Measurements from ENCODE around the gene CLEC19A. TPM values are rescaled to one million over a fixed set of nuclear protein-coding genes. Genes with fewer than 3 reads are reported as not detected.

CLEC19A gene
- total and polyA plus RNA-seq, 4 donors, result not detected

DNA sequence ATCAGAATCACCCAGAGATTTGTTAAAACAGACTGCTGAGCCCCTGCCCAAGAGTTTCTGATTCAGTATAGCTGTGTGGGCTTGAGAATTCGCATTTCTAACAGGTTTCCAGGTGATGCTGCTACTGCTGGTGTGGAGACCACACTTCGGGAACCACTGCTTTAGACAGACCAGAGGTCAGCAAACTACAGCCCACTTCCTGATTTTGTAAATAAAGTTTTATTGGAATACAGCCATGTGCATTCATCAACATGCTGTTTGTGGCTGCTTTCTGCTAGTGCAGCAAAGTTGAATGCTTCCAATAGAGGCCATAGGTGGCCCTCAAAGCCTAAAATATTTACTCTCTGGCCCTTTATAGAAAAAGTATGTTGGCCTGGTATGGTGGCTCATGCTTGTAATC, 32.6 kb upstream of the CLEC19A start:
- no peak overlapping the region for H3K9ac ChIP-seq (ENCODE audit: low read depth in 1 of 2, low read length in 2 of 2)
- no peak for DNase-seq (ENCODE audit: low spot score)
- H3K27me3 ChIP-seq (ENCODE audit: control insufficient read depth in 4 of 4, insufficient read depth in 4 of 4, low read length in 3 of 4), result no peaks in the 10 kb centered on the region
- no peak overlapping the region for H3K4me3 ChIP-seq (ENCODE audit: low read depth in 1 of 3, low read length in 3 of 3)
- peaks cover 0 to 3% (median under 1%) of the 10 kb centered on the region in 4 donors for H3K36me3 ChIP-seq (ENCODE audit: control insufficient read depth in 4 of 4, insufficient read depth in 3 of 4, low read depth in 1 of 4, low read length in 3 of 4)
- 87% methylated on average over 2 of the region's 2 CpGs for WGBS
- TF ChIP-seq, protein P1, sequence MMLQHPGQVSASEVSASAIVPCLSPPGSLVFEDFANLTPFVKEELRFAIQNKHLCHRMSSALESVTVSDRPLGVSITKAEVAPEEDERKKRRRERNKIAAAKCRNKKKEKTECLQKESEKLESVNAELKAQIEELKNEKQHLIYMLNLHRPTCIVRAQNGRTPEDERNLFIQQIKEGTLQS (IDR thresholded peaks at IDR 0.05), result no peak
- no peak for TF ChIP-seq GABPA (IDR thresholded peaks at IDR 0.05 in 1 of 2, conservative IDR thresholded peaks at IDR 0.05 in 1 of 2)
- H3K27ac ChIP-seq (ENCODE audit: low read depth in 1 of 2, low read length in 2 of 2), result no peak overlapping the region
- no peaks in the 10 kb centered on the region for H3K9me3 ChIP-seq (ENCODE audit: control insufficient read depth in 4 of 4, low read length in 3 of 4)
- no peaks in the 10 kb centered on the region for H3K4me1 ChIP-seq (ENCODE audit: control insufficient read depth in 4 of 4, insufficient read depth in 4 of 4, low read length in 3 of 4)

DNA sequence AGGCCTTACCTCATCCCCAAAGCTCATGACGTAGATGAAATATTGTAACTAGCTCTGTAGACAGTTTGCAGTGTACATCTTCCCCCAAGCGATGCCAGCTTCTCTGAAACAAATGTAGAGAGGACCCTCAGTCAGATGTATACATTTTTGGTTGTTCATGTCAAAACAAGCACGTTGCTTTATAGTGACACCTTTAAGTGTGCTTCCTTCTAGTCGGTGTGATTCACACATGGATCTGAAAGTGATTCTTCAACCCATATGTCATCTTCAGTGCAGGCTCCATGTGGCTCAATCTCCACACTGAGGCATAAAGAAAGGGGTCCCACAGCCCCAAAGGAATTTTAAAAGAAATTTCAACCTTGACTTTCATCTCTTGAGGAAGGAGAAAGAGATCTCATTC, 30.9 kb upstream of the CLEC19A start:
- TF ChIP-seq RAD21 (IDR thresholded peaks at IDR 0.05), result no peak
- TF ChIP-seq FOXA2 (IDR thresholded peaks at IDR 0.05), result no peak
- TF ChIP-seq FOXA1 (IDR thresholded peaks at IDR 0.05), result no peak
- TF ChIP-seq HNF4A (conservative IDR thresholded peaks at IDR 0.05), result no peak
- TF ChIP-seq JUND (IDR thresholded peaks at IDR 0.05), result no peak
- DNase-seq (ENCODE audit: low spot score), result no peak
- no peaks in the 10 kb centered on the region for H3K27me3 ChIP-seq (ENCODE audit: control insufficient read depth in 4 of 4, insufficient read depth in 4 of 4, low read length in 3 of 4)
- H3K9me3 ChIP-seq (ENCODE audit: control insufficient read depth in 4 of 4, low read length in 3 of 4), result no peaks in the 10 kb centered on the region
- no peak overlapping the region for H3K4me3 ChIP-seq (ENCODE audit: low read depth in 1 of 3, low read length in 3 of 3)
- 86% methylated on average over 4 of the region's 4 CpGs for WGBS
- H3K4me1 ChIP-seq (ENCODE audit: control insufficient read depth in 4 of 4, insufficient read depth in 4 of 4, low read length in 3 of 4), result no peaks in the 10 kb centered on the region
- no peak overlapping the region for H3K27ac ChIP-seq (ENCODE audit: low read depth in 1 of 2, low read length in 2 of 2)
- H3K9ac ChIP-seq (ENCODE audit: low read depth in 1 of 2, low read length in 2 of 2), result no peak overlapping the region
- no peaks in the 10 kb centered on the region for H3K36me3 ChIP-seq (ENCODE audit: control insufficient read depth in 4 of 4, insufficient read depth in 3 of 4, low read depth in 1 of 4, low read length in 3 of 4)

DNA sequence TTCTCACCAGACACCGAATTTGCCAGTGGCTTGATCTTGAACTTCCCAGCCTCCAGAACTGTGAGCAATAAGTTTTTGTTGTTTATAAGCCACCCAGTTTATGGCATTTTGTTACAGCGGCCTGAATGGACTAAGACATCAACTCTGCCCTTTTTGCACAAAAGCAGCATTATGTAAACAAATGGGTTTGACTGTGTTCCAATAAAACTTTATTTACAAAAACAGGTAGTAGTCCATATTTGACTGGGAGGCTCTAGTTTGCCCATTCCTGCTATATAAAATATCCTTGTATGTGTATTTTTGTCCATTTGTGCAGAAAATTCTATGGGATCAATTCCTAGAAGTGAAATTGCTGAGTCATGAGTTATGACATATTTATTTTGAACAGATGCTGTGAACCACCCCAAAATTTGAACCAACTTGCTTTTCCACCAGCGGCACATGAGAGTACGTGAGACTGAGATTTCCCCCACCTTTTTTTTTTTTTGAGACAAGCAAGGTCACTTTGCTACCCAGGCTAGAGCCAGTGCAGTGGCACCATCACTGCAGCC, 21.3 kb upstream of the CLEC19A start:
- whole genome bisulfite sequencing, result 95% methylated on average over 4 of the region's 4 CpGs
- Histone ChIP-seq H3K27me3 (ENCODE audit: control insufficient read depth in 4 of 4, insufficient read depth in 4 of 4, low read length in 3 of 4) (no peaks in the 10 kb centered on the region), H3K36me3 (ENCODE audit: control insufficient read depth in 4 of 4, insufficient read depth in 3 of 4, low read depth in 1 of 4, low read length in 3 of 4) (peaks cover 0 to 16% (median 8%) of the 10 kb centered on the region in 4 donors), H3K27ac (ENCODE audit: low read depth in 1 of 2, low read length in 2 of 2) (no peak overlapping the region), H3K4me3 (ENCODE audit: low read depth in 1 of 3, low read length in 3 of 3) (no peak overlapping the region), H3K4me1 (ENCODE audit: control insufficient read depth in 4 of 4, insufficient read depth in 4 of 4, low read length in 3 of 4) (no peaks in the 10 kb centered on the region), H3K9me3 (ENCODE audit: control insufficient read depth in 4 of 4, low read length in 3 of 4) (peaks cover 0 to 4% (median 1%) of the 10 kb centered on the region in 4 donors), H3K9ac (ENCODE audit: low read depth in 1 of 2, low read length in 2 of 2) (no peak overlapping the region)
- no peak for TF ChIP-seq TAF1 (conservative IDR thresholded peaks at IDR 0.05)
- TF ChIP-seq, protein P2, sequence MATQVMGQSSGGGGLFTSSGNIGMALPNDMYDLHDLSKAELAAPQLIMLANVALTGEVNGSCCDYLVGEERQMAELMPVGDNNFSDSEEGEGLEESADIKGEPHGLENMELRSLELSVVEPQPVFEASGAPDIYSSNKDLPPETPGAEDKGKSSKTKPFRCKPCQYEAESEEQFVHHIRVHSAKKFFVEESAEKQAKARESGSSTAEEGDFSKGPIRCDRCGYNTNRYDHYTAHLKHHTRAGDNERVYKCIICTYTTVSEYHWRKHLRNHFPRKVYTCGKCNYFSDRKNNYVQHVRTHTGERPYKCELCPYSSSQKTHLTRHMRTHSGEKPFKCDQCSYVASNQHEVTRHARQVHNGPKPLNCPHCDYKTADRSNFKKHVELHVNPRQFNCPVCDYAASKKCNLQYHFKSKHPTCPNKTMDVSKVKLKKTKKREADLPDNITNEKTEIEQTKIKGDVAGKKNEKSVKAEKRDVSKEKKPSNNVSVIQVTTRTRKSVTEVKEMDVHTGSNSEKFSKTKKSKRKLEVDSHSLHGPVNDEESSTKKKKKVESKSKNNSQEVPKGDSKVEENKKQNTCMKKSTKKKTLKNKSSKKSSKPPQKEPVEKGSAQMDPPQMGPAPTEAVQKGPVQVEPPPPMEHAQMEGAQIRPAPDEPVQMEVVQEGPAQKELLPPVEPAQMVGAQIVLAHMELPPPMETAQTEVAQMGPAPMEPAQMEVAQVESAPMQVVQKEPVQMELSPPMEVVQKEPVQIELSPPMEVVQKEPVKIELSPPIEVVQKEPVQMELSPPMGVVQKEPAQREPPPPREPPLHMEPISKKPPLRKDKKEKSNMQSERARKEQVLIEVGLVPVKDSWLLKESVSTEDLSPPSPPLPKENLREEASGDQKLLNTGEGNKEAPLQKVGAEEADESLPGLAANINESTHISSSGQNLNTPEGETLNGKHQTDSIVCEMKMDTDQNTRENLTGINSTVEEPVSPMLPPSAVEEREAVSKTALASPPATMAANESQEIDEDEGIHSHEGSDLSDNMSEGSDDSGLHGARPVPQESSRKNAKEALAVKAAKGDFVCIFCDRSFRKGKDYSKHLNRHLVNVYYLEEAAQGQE (IDR thresholded peaks at IDR 0.05), result no peak
- no peak for TF ChIP-seq EGR1 (IDR thresholded peaks at IDR 0.05; ENCODE audit: low read depth in 2 of 2)
- TF ChIP-seq HNF4A (conservative IDR thresholded peaks at IDR 0.05), result no peak
- no peak for TF ChIP-seq RAD21 (IDR thresholded peaks at IDR 0.05)
- TF ChIP-seq FOXA2 (IDR thresholded peaks at IDR 0.05), result no peak
- TF ChIP-seq SP1 (IDR thresholded peaks at IDR 0.05), result no peak
- TF ChIP-seq, protein P3, sequence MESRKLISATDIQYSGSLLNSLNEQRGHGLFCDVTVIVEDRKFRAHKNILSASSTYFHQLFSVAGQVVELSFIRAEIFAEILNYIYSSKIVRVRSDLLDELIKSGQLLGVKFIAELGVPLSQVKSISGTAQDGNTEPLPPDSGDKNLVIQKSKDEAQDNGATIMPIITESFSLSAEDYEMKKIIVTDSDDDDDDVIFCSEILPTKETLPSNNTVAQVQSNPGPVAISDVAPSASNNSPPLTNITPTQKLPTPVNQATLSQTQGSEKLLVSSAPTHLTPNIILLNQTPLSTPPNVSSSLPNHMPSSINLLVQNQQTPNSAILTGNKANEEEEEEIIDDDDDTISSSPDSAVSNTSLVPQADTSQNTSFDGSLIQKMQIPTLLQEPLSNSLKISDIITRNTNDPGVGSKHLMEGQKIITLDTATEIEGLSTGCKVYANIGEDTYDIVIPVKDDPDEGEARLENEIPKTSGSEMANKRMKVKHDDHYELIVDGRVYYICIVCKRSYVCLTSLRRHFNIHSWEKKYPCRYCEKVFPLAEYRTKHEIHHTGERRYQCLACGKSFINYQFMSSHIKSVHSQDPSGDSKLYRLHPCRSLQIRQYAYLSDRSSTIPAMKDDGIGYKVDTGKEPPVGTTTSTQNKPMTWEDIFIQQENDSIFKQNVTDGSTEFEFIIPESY (IDR thresholded peaks at IDR 0.05), result no peak
- no peak for TF ChIP-seq NR2F2 (IDR thresholded peaks at IDR 0.05)
- TF ChIP-seq HNF4G (IDR thresholded peaks at IDR 0.05), result no peak
- TF ChIP-seq, protein P4, sequence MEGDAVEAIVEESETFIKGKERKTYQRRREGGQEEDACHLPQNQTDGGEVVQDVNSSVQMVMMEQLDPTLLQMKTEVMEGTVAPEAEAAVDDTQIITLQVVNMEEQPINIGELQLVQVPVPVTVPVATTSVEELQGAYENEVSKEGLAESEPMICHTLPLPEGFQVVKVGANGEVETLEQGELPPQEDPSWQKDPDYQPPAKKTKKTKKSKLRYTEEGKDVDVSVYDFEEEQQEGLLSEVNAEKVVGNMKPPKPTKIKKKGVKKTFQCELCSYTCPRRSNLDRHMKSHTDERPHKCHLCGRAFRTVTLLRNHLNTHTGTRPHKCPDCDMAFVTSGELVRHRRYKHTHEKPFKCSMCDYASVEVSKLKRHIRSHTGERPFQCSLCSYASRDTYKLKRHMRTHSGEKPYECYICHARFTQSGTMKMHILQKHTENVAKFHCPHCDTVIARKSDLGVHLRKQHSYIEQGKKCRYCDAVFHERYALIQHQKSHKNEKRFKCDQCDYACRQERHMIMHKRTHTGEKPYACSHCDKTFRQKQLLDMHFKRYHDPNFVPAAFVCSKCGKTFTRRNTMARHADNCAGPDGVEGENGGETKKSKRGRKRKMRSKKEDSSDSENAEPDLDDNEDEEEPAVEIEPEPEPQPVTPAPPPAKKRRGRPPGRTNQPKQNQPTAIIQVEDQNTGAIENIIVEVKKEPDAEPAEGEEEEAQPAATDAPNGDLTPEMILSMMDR (IDR thresholded peaks at IDR 0.05; ENCODE audit: low read depth, low read length, missing input control), result no peak
- TF ChIP-seq, protein P5, sequence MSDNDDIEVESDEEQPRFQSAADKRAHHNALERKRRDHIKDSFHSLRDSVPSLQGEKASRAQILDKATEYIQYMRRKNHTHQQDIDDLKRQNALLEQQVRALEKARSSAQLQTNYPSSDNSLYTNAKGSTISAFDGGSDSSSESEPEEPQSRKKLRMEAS (IDR thresholded peaks at IDR 0.05), result no peak
- no peak for TF ChIP-seq FOXA1 (IDR thresholded peaks at IDR 0.05)
- TF ChIP-seq YY1 (IDR thresholded peaks at IDR 0.05), result no peak
- no peak for TF ChIP-seq RXRA (IDR thresholded peaks at IDR 0.05)
- TF ChIP-seq, protein P1 (IDR thresholded peaks at IDR 0.05), result no peak
- DNase-seq (ENCODE audit: low spot score), result no peak

All from liver (tissue), 9 donors.